T-helper 2 cell treated with Interferon-gamma antibody and Interleukin-4, amounts not matched to agents 100 ng/mL and 5 ng/mL, for 36 hours (primary cell): ENCODE measurements around the gene ZCCHC14. TPM values are rescaled to one million over a fixed set of nuclear protein-coding genes. Genes with fewer than 3 reads are reported as not detected.

Experiments used
- intact Hi-C: fragments of 100-400 bp; cut with micrococcal nuclease; formaldehyde crosslinking; loops from one replicate; pipeline ENCODE4 v1.15.1; 2023
- total RNA-seq: library from RNA; stranded (reverse); gene quantifications from 2 replicates; pipeline ENCODE4 v1.2.3, GENCODE V29; 2022

Gene ZCCHC14
- total RNA-seq, 1 donor from 2014 or later: 7.4 TPM

DNA sequence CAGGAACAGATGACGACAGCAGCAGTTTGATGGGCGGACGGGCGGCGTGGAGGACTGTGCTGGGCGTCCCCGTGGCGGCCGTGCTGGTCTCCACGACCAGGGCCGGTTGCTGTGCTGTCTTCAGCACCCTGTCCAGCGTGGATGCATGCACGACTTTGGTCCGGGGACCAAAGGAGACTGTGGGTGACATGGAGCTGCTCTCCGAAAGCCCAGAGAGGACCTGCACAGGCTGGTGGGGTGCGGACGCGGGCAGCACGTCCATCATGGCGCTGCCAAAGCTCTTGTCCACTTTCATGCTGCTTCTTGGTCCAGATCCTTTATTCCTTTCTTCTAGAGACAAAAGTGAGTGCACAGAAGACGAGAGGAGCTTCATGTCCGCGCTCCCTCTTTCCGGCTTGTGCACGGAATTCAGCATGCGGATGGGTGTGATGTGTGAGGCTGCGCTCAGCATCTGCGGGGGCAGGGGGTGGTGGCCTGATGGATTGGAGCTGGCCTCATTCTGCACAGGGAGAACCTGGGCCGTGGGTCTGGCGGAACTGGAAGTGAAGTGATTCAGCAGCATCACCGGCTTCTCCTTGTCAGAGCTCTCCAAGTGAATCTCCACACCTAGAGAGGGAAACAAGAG lies 80.3 kb downstream of the ZCCHC14 start:
- intact Hi-C loops: no loop called here

DNA sequence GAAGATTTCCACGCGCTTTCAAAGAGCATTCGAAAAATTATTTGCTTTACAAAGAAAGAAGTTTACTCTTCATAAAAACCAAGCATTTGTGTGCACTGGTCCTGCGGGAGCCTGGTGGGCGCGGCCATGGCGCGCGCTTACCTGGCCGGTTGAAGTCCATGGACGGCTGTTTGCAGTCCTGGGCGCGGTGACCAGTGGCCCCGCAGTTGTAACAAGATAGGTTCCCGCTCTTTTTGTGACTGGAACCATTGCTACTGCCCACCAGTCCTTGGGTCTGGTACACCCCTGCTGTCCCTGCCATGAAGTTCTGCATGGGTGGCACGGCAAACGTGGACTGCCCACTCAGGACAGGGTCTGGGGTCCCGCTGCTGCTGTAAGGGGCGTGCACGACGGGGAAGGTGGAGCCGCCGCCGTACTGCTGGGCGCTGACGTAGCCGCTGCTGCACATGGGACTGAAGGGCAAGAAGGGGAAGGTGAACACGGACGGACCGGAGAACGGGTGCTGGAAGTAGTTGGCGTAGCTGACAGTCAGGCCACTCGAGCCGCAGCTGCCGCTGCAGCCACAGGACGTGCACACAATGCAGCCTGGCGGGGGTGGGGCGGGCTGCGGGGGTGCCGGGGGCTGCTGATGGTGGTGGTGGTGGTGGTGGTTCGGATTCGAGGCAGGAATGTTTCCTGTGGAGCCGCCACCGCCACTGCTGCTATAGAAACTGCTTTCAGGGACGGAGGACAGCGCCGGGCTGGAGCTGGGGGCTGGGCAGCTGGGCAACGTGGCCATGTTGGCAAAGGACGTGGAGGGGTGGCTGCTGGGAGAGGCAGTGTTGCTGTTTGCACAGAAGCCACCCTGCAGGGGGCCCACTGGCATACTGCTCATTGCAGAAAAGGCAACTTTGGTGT lies 81.2 kb downstream of the ZCCHC14 start:
- intact Hi-C loops: no loop called here

DNA sequence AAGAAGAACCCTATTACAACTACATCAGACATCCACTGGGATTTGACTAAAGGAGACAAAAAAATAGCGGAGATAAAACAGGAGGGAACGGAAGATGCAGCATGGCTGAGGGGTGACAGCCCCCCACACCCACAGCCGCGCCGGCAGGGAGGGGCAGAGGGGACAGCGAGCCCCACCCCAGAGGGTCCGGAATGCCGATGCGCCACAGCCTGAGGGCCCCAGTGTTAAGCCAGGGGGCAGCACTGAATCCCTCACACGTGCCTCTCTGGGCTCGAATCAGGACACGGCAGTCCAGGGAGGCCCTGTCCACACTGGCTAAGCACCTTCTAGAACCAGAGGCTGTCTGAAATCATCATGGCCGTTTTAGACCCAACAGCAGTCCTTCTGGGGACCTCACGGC lies 81.9 kb downstream of the ZCCHC14 start:
- intact Hi-C loops: no loop called here

DNA sequence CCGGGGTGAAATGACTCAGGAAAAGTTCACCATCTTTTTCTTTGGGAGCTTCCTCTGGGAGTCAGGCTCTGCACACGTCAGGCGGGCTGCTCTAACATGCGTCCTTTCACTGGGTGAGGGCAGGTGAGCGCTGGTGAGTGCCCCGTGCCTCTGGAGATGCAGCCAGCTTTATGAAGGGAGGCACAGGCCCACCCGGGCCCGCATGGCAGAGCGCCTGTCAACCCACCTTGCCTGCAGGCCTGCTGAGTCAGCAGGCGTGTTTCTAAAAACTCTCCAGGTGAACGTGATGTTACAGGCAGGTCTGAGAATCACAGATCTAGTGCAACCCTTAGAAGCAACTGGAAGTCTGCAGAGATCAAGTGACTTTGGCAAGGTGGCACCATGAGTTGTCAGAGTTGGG lies 82.3 kb downstream of the ZCCHC14 start:
- intact Hi-C loops: no loop called here

DNA sequence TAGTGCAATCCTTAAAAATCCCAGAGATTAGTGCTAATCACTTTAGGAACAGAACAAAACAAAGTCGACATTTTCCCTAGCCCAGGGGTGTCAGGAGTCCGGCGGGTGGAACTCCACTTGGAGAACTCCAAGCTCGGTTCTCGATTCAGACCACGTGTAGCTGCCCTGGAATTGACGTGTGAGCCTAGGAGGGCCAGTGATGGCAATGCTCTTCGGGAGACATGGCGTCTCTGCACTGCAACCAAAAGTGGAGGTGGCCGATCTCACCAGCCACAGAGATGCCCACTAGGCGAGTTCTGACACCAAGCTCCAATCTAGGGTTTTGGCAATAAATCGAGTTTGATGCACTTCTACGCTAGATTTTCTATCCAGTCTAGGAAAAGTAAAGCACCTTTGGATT lies 83.0 kb downstream of the ZCCHC14 start:
- intact Hi-C loops: no loop called here

DNA sequence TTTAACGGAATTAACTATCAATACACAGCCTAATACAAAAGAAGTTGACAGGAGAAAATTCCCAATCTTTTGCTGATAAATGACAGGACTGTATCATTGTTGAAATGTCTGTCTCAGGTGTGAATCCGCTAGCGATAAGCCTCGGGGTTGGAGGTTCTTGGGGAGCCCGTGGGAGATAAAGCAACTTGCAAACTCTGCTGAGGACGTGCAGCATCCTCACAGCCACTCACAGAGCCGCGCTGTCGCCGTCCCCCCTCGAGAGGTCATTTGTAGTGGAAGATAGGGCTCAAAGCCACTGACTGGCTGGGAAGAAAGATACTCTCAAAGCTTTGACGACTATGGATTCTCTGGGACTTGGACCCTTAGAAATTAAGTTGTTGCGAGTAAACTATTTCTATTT lies 83.7 kb downstream of the ZCCHC14 start:
- intact Hi-C loops: no loop called here

DNA sequence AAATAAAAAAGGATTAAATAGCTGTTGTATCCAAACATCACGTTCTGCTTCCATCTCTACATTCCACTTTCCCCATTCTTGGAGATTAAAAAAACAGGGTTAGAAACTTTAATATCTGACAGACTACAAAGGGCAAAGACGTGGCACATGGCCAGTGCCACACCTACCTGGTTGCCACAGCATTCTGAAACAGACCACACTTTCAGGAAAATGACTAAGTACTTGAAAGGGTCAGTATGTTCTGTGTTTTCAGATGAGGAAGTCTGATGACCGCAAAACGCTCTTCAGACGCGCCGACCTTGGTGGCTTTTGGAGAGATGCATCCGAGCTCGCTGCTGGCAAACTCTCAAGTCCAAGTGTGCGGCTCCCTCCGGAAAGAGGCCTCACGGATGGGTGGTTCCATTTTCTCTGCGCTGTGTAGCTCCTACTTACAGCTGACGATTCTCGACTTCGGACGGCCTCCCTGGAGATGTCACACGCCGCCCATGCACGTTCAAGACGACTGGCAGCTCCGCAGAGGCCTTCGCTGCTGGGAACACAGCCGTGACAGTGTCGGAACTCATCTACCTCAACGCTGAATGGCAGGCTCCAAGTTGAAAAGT lies 85.2 kb downstream of the ZCCHC14 start:
- intact Hi-C loops: no loop called here

DNA sequence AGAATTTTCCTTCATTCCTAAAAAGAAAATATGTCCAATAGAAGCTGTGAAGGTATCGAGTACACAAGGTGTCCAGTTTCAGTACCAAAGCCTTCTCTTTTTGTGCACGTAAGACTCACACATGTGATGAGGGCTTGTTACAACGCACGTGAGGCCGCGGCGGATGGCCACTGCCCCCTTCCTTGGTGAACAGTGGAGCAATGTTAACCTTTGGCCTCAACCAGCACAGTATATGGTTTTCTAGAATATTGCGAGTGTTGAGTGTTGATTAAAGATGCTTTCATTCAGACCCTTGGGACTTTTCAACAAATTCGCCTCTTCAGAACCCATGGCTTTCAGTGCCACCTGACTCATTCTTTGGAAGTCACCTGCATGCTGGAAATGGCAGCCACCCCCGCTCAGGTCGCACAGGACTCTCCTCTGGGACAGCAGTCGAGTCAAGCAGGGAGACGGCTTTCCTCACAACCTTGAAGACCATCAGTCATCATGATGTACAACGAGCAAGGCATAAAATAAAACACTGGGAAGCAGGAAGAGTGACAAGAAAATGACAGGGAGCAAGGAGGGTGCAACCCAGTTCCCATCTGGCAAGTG lies 86.2 kb downstream of the ZCCHC14 start:
- intact Hi-C loops: no loop called here

DNA sequence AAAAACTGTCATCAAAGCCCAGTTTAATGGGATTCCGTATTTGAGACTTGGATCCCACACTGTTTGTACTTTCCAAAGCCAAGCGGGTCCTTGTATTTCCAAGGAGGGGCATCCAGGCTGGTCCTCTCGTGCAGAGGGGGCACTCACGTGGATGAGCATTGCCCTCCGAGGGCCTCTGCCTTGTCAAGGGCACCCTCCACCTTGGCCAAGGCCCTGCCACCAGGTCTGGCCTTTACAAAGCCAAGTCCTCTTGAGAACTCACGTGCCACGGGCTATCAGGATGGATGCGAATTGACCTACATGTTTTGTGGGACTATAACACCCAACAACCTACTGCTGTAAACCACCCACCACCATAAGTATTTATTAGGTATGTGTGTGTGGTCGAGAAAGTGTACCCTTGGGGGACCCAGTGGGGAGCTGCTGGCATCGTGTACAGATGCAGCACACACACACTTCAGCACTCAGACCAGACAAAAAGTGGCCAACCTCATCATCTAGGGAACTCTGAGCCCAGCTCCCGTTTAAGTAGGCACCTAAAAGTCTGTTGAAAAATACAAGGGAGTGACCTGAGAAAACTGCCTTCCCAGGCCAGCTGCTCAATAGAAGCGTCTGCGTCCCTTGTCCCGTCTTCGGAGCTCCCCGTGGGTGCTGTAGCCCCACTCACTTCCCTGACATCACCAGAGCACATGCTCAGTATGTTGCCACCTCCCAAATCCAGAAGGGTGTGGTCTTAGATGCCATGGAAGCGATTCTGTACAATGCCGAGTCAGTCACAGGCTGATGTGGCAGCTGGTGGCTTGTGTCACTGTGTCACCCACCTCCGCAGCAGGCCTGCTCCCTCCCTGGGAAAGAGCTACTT lies 87.8 kb downstream of the ZCCHC14 start:
- intact Hi-C loops: no loop called here

DNA sequence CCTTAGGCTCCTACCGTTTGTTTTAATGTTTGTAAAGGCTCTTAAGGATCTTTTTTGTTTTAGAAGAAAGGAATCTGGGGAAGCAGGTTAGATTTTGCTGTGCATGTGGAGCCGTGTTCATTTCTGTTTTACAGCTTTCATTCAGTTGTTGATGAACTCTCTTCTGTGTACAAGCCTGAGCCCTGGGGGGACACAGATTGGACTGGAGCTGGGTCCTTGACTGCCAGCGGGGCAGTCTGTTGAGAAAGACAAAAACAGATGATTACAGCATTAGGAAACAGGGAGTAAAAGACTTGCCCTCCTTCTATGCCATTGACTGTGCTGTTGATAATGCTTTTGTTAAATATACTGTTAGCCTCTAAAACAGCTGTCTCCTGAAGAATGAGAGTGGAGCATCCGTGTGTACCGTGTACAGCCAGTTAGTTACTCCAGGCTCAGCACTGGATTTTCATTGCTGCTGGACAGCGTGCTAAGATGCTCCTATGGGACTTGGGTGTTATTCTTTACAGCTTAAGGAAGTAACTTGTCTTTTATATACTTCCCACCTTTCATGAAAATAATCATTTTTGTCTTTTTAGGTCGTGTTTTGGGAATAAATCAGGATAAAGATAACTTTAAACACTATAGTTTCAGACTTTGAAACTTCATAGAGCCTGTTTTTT lies 97.5 kb downstream of the ZCCHC14 start:
- intact Hi-C loops: loop anchor here (10.0 kb wide), 1 partner anchor 239 kb away; no protein-coding TSS in a partner anchor

DNA sequence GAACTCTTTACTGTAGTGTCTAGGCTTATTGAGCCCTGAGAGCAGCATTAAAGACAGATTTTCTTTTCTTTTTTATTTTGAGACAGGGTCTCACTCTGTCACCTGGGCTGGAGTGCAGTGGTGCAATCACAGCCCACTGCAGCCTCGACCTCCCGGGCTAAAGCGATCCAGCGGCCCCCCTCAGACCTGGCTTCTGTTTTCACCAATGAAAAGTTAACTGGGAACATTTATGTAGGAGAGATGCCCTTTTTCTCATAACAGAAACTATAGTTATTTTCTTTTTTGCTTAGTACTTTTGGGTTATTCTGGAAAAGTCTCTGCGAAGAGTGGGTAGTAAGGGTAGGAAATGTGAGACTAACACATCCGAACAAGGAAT lies 99.2 kb downstream of the ZCCHC14 start:
- intact Hi-C loops: loop anchor here (2.0 to 10.0 kb wide), 5 partner anchors 77 to 557 kb away; partner anchors contain the start of genes BANP, C16orf95, KLHDC4 and ZCCHC14

DNA sequence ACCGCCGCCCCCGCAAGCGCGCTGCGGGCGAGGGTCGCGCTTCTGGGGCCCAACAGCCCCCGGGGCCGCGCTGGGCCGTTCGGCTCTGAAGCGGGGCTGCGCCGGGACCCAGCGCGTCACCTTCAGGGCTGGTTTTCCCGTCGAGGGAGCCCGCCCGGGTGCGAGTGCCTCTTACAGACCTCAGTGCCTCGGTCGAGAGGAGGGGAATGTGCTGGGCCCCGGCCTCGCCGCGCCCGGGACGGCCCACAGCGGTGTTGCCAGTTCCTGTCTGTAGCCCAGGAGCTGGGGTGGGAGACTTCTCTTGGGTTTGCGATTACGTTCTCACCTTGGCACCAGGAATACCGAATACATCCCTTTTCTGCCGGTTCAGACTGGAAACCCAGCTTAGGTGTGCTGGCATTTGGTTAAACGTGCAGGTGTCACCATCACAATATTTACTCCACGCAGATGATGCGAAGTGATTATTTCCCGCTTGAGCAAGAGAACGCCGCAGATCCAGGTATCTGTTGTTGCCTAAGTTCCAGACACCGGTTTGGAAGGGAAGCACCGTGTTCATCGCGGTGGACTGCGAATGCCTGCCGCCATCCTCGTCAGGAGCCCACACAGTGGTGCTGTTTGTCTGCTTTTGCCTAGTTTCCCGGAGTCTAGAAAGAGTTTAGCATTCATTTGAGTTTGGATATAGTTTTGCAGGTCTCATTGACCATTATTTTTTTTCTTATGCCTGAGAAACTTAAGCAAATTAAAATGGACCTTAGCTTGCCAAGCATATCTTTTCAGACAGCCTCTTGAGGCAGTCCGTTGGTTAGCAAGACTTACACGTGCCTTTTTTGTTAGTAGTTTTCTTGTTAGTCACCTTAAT lies 99.8 kb downstream of the ZCCHC14 start:
- intact Hi-C loops: loop anchor here (1.0 to 10.0 kb wide), 6 partner anchors 9 to 558 kb away; partner anchors contain the start of genes BANP, C16orf95, KLHDC4 and ZCCHC14

DNA sequence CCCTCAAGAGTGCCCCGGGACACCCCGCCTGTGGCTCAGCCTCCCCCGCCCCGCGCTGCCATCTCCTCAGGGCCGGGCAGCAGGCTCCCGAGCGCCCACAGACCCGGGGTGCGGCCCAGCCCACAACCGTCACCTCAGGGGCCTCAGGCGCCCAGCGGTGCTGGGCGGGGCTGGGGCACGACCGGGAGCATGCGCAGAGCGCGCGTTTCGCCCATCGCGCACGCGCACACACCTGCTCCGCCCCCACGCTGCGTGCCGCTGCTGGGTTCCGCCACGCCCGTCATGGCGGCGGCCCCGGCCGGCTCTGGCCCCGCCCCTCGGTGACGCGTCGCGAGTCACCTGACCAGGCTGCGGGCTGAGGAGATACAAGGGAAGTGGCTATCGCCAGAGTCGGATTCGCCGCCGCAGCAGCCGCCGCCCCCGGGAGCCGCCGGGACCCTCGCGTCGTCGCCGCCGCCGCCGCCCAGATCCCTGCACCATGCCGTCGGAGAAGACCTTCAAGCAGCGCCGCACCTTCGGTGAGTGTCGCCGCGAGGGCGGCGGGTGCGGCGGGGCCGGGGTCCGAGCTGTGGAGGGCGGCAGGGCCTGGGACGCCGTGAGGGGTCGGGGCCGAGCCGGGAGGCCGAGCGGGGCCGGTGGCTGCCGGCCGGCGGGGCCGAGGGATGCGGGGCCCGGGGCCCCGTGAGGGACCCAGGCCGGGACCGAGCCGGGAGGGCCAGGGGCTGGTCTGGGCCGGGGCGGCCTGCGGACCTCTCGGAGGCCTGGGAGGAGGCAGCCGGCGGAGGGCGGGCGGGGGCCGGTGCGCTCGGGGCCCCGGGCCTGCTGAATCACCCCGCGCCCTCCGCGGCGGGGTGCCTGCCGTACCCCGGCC lies 100.6 kb downstream of the ZCCHC14 start, which contains the start of gene MAP1LC3B:
TSS of gene MAP1LC3B (plus strand) at position 387 of the 871 bp plus-strand sequence. CDS start at position 479, 92 bp downstream.
- intact Hi-C loops: loop anchor here (1.0 to 10.0 kb wide), 6 partner anchors 8 to 559 kb away; partner anchors contain the start of genes BANP, C16orf95, KLHDC4 and ZCCHC14

DNA sequence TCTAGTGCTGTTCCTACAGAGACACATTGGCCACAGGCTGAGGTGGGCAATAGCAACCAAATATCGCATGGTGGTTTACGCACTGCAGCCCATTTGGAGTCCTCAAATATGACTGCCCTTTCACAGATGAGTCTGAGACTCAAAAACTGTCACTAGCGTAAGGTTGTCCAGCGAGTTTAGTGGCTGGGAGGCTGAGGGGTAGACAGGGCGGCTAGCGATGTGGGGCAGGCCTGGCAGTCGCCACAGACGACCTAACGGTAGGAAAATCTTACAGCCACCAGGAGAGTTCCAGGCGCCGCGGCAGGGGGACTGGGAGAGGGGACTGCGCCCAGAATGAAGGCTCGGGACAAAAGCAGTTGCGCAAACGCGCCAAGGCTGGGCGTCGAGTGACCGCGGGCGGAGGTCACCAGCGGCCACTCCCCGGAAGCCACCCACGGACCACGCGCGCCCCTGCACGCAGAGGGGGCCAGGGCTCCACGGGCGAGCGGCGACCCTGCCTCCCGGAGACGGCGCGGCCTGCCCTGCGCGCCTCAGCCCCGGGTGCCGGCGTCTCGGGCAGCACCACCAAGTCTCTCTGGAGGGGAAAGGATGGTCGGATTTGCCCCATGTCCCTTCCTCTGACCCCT lies 101.4 kb downstream of the ZCCHC14 start:
- intact Hi-C loops: loop anchor here (5.0 to 10.0 kb wide), 2 partner anchors 243 to 376 kb away; partner anchors contain the start of gene KLHDC4

DNA sequence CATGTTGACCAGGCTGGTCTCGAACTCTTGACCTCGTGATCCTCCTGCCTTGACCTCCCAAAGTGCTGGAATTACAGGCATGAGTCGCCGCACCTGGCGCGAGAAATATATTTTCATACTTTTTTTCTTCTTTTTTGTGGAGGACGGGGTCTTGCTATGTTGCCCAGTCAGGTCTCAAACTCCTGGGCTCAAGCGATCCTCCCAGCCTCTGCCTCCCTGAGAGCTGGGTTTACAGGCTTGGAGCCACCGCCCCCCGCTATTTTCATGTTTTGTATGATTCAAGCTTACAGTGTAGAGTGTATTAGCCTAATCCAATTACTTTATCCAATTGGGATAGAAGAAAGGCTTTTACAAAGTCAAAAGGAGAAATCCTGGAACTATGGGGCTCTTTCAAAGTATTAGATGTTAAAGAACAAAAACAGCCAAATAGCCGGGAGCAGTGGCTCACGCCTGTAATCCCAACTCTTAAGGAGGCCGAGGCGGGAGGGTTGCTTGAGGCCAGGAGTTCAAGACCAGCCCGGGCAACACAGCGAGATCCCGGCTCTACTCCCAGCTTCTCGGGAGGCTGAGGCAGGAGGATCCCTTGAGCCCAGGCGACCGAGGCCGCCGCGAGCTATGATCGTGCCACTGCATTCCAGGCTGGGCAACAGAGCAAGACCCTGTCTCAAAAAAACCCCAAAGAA lies 102.0 kb downstream of the ZCCHC14 start:
- intact Hi-C loops: loop anchor here (5.0 to 10.0 kb wide), 2 partner anchors 244 to 377 kb away; partner anchors contain the start of gene KLHDC4

DNA sequence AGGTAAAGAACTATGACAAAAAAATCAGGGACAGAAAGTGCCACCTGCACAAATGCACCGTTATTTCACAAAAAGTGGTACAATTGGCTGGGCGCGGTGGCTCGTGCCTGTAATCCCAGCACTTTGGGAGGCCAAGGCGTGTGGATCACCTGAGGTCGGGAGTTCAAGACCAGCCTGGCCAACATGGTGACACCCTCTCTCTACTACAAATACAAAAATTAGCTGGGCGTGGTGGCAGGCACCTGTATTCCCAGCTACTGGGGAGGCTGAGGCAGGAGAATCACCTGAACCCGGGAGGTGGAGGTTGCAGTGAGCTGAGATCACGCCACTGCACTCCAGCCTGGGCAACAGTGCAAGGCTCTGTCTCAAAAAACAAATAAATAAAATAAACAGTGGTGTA lies 102.9 kb downstream of the ZCCHC14 start:
- intact Hi-C loops: loop anchor here (5.0 to 10.0 kb wide), 4 partner anchors 245 to 835 kb away; partner anchors contain the start of genes KLHDC4 and MTHFSD

DNA sequence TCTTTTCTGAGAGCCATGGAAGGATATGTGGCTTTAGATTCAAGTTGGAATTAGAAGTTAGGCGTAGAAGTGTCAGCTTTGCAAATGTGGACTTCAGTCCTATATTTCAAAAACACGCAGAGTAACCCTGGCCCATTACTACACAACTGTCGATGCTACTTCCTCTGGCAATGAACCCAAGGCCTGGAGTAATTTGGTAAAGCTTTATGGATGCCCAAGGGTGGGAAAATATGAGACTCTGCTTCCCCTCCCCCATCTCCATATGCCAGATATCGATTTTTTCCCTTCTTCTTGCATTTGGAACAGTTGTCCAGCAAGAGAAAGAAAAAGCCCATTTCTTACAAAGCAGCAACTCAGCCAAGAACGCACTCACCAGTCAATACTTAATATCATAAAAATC lies 103.6 kb downstream of the ZCCHC14 start:
- intact Hi-C loops: loop anchor here (10.0 kb wide), 2 partner anchors 486 to 834 kb away; partner anchors contain the start of gene MTHFSD
